ENCODE data around the gene HTT-AS.

GRCh38 chr4:3022651-3023050 lies 51.7 kb downstream of the HTT-AS start:
- no peak for TF ChIP-seq CTCF (IDR thresholded peaks at IDR 0.05)
- no peak for TF ChIP-seq POLR2A (IDR thresholded peaks at IDR 0.05)
